PC-9 (cell line): ENCODE data around the gene CAPN11.

ENCODE experiments used
- CTCF ChIP-seq: fragments of 200-600 bp; sonication (generic); conservative IDR thresholded peaks from 2 replicates; pipeline ENCODE4 v1.6.1; 2017; ENCODE audit warnings: mixed run types, antibody characterized with exemption, mild to moderate bottlenecking, moderate library complexity
- EZH2 ChIP-seq: fragments of 200-600 bp; sonication (generic); IDR thresholded peaks from 2 replicates; pipeline ENCODE4 v1.8.0; 2017; ENCODE audit warnings: antibody characterized with exemption, low read depth

GRCh38 chr6:44227148-44227793, 68.7 kb downstream of the CAPN11 start:
- no peak for TF ChIP-seq CTCF
- no peak for TF ChIP-seq EZH2
